ENCODE measurements around the gene CTIF.

CTIF gene

GRCh38 chr18:48785736-48786454 lies 247.1 kb downstream of the CTIF start:
- TF ChIP-seq CTCF (IDR thresholded peaks at IDR 0.05; ENCODE audit: low read depth, low read length) = no peak
- Histone ChIP-seq H3K9me3 (no peaks in the 10 kb centered on the region), H3K27me3 (no peaks in the 10 kb centered on the region), H3K36me3 (no peaks in the 10 kb centered on the region), H3K4me3 (ENCODE audit: low read depth, low read length) (no peak overlapping the region), H3K4me1 (peaks cover 15% of the 10 kb centered on the region)
- DNase-seq = no peak

GRCh38 chr18:48786455-48787202 lies 247.8 kb downstream of the CTIF start:
- TF ChIP-seq CTCF (IDR thresholded peaks at IDR 0.05; ENCODE audit: low read depth, low read length) = no peak
- H3K4me3 ChIP-seq (ENCODE audit: low read depth, low read length) = no peak overlapping the region
- no peaks in the 10 kb centered on the region for H3K9me3 ChIP-seq
- no peak for DNase-seq
- H3K36me3 ChIP-seq = no peaks in the 10 kb centered on the region
- H3K27me3 ChIP-seq = no peaks in the 10 kb centered on the region
- H3K4me1 ChIP-seq = peaks cover 15% of the 10 kb centered on the region

GRCh38 chr18:48787203-48788151 lies 248.6 kb downstream of the CTIF start:
- Histone ChIP-seq H3K27me3 (no peaks in the 10 kb centered on the region), H3K4me3 (ENCODE audit: low read depth, low read length) (no peak overlapping the region), H3K4me1 (peaks cover 6% of the 10 kb centered on the region; the same call in 1 of the 2 replicates), H3K9me3 (no peaks in the 10 kb centered on the region), H3K36me3 (no peaks in the 10 kb centered on the region)
- DNase-seq = no peak
- TF ChIP-seq CTCF (IDR thresholded peaks at IDR 0.05; ENCODE audit: low read depth, low read length) = no peak

GRCh38 chr18:48788373-48788772 lies 249.5 kb downstream of the CTIF start:
- Histone ChIP-seq H3K36me3 (no peaks in the 10 kb centered on the region), H3K4me3 (ENCODE audit: low read depth, low read length) (no peak overlapping the region), H3K4me1 (0 out of 2 replicates have a peak, but pooled peaks cover 3% of the 10 kb centered on the region), H3K27me3 (no peaks in the 10 kb centered on the region), H3K9me3 (no peaks in the 10 kb centered on the region)
- no peak for TF ChIP-seq CTCF (IDR thresholded peaks at IDR 0.05; ENCODE audit: low read depth, low read length)
- no peak for DNase-seq

- Histone ChIP-seq H3K4me3 (ENCODE audit: low read depth, low read length) (no peak overlapping the region), H3K9me3 (no peaks in the 10 kb centered on the region), H3K4me1 (0 out of 2 replicates have a peak, but pooled peaks cover 3% of the 10 kb centered on the region), H3K36me3 (no peaks in the 10 kb centered on the region), H3K27me3 (no peaks in the 10 kb centered on the region)
- DNase-seq = no peak
- no peak for TF ChIP-seq CTCF (IDR thresholded peaks at IDR 0.05; ENCODE audit: low read depth, low read length)
These were observed 250.5 kb downstream of the CTIF start for GRCh38 chr18:48789259-48789812.

Data from BE2C (cell line).